Cardiac muscle cell (in vitro differentiated cells and primary cell): ENCODE measurements around the gene VPS35L. TPM values are rescaled to one million over a fixed set of nuclear protein-coding genes. Genes with fewer than 3 reads are reported as not detected.

Source experiments
- DNase-seq, 2 donors: peaks; one replicate each; pipeline versions ENCODE4 v3.0.0 to v3.0.0-alpha.2; 2010 to 2017; ENCODE audit warnings: low read depth in 1 of 2, low spot score in 1 of 2
- H3K27ac ChIP-seq: fragments of 200-600 bp; sonication (generic); 2 replicates; pipeline ENCODE4 v1.5.1; 2016
- H3K27me3 ChIP-seq: fragments of 200-600 bp; sonication (generic); 2 replicates; pipeline ENCODE4 v1.6.0; 2016; ENCODE audit warnings: control low read depth
- H3K36me3 ChIP-seq: fragments of 200-600 bp; sonication (generic); 2 replicates; pipeline ENCODE4 v1.5.1; 2016; ENCODE audit warnings: control low read depth
- H3K4me1 ChIP-seq: fragments of 200-600 bp; sonication (generic); 2 replicates; pipeline ENCODE4 v1.8.1; 2017; ENCODE audit warnings: low read depth, mild to moderate bottlenecking, mixed run types
- H3K4me3 ChIP-seq: fragments of 200-600 bp; sonication (generic); 2 replicates; pipeline ENCODE4 v1.5.1; 2016; ENCODE audit warnings: mild to moderate bottlenecking
- H3K9me3 ChIP-seq: fragments of 200-600 bp; sonication (generic); 2 replicates; pipeline ENCODE4 v1.5.1; 2017; ENCODE audit warnings: low read depth, mild to moderate bottlenecking, control low read depth
- CTCF ChIP-seq: IDR thresholded peaks from 2 replicates; pipeline ENCODE4 v1.5.1; 2012; ENCODE audit warnings: low read depth, mild to moderate bottlenecking, low read length
- polyA plus RNA-seq: library from polyadenylated mRNA; unstranded; fragments of >200 nt; fragmentation: Nextera tagmentation; extraction: Ambion mirVana; gene quantifications from 2 replicates; pipeline ENCODE4 v1.2.1, GENCODE V29; 2016
- total RNA-seq: library from RNA; depleted of rRNA; stranded (reverse); fragments of >200 nt; gene quantifications from 2 replicates; pipeline ENCODE4 v1.2.3, GENCODE V29; 2016

Gene VPS35L
- total and polyA plus RNA-seq, 2 experiments from 2014 or later = 31.5 to 61.6 TPM

GRCh38 chr16:19655242-19655777 lies 99.8 kb downstream of the VPS35L start:
- Histone ChIP-seq H3K36me3 (peaks cover 29% of the 10 kb centered on the region), H3K4me1 (no peaks in the 10 kb centered on the region)

GRCh38 chr16:19657831-19658230 lies 102.3 kb downstream of the VPS35L start:
- H3K4me3 ChIP-seq = no peak overlapping the region
- no peak for DNase-seq
- H3K9me3 ChIP-seq = no peaks in the 10 kb centered on the region
- no peaks in the 10 kb centered on the region for H3K4me1 ChIP-seq
- no peak for TF ChIP-seq CTCF
- H3K27me3 ChIP-seq = no peaks in the 10 kb centered on the region
- peaks cover 18% of the 10 kb centered on the region for H3K36me3 ChIP-seq
- no peak overlapping the region for H3K27ac ChIP-seq

More at GRCh38 chr16:19655242-19655777, 99.8 kb downstream of the VPS35L start:
- DNase-seq = no peak
- TF ChIP-seq CTCF = no peak
- Histone ChIP-seq H3K27ac (no peak overlapping the region), H3K9me3 (no peaks in the 10 kb centered on the region), H3K4me3 (no peak overlapping the region), H3K27me3 (no peaks in the 10 kb centered on the region)

DNA sequence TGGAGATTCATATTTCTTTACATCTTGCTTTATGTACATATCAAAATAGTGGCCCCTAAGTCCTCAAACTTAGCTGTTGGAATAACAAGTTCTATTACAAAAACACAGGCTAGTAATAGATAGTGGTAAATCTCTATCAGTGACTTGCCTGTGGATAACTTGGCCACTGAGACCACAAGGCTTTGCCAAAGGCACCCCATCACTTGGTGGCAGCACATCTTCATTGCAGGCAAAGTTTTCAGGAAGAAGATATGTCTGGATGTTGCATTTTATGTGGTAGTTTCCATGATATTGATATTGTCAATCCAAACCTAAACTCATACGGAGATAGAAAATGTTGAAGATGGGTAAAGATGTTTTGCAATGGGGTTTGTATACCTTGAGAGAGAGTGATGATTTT lies 104.1 kb downstream of the VPS35L start:
- Histone ChIP-seq H3K9me3 (no peaks in the 10 kb centered on the region), H3K36me3 (peaks cover 9% of the 10 kb centered on the region), H3K4me1 (no peaks in the 10 kb centered on the region), H3K27ac (no peak overlapping the region), H3K4me3 (no peak overlapping the region), H3K27me3 (no peaks in the 10 kb centered on the region)
- TF ChIP-seq CTCF = peak; percentile 9
- peak in 1 of 2 donors; percentile 6 for DNase-seq

DNA sequence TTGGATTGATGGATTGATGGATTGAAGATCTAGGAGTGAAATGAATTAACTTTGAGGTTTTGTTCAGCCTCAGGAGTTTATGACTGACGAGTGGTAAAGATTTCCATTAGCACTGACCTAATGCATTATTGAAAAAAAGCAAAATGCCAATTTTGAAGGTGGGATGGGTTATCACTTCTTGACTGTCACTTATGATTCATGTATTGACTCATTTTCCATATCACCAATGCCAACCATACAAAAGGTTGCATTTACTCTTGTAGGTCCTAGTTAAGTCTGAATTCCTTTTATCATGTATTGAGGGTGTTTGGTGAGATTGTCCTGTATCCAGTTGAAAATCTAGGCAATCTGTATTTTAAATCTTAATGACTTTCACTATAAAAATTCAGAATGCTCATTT lies 104.9 kb downstream of the VPS35L start:
- no peaks in the 10 kb centered on the region for H3K9me3 ChIP-seq
- peaks cover 5% of the 10 kb centered on the region for H3K36me3 ChIP-seq
- DNase-seq = no peak
- no peak overlapping the region for H3K4me3 ChIP-seq
- no peak for TF ChIP-seq CTCF
- no peaks in the 10 kb centered on the region for H3K27me3 ChIP-seq
- no peaks in the 10 kb centered on the region for H3K4me1 ChIP-seq
- H3K27ac ChIP-seq = no peak overlapping the region

- no peaks in the 10 kb centered on the region for H3K27me3 ChIP-seq
- no peaks in the 10 kb centered on the region for H3K9me3 ChIP-seq
- no peaks in the 10 kb centered on the region for H3K4me1 ChIP-seq
- peaks cover 3% of the 10 kb centered on the region for H3K36me3 ChIP-seq
- no peak for TF ChIP-seq CTCF
- no peak overlapping the region for H3K27ac ChIP-seq
- DNase-seq = no peak
- H3K4me3 ChIP-seq = no peak overlapping the region
These were observed 106.8 kb downstream of the VPS35L start for GRCh38 chr16:19662351-19662750.
